Spleen (tissue), 7 donors: ENCODE results near the gene TANC1.

Experiments
- POLR2A ChIP-seq, 3 donors: fragments of 450-650 bp; IDR thresholded peaks; one replicate each; pipeline ENCODE4 v1.5.1; 2017; ENCODE audit warnings: antibody characterized with exemption in 3 of 3, mild to moderate bottlenecking in 1 of 3
- POLR2AphosphoS5 ChIP-seq, 3 donors: sonication (generic); formaldehyde crosslinking; IDR thresholded peaks; one replicate each; pipeline ENCODE4 v1.5.1; 2017; ENCODE audit warnings: antibody characterized with exemption in 3 of 3
- TF ChIP-seq, protein P1 (sequence below), 11 experiments: fragments of 200-600 bp in 7 of 11; fragments of 450-650 bp in 4 of 11; sonication (generic) in 4 of 11; IDR thresholded peaks in 8 of 11; conservative IDR thresholded peaks in 3 of 11; 1 replicate in 7 of 11; 2 replicates in 4 of 11; pipeline versions ENCODE4 v1.4.0 to v1.8.0; 2016 to 2021; ENCODE audit warnings: antibody characterized with exemption in 11 of 11, inconsistent platforms in 4 of 11, mild to moderate bottlenecking in 1 of 11
- donor health status: DM: no; HTN: no; CAD: no; lungs with moderate emphysema.
- donor health status: DM: no; HTN: no; CAD: no.
- donor health status: DM: no; HTN: no; CAD: no.

DNA sequence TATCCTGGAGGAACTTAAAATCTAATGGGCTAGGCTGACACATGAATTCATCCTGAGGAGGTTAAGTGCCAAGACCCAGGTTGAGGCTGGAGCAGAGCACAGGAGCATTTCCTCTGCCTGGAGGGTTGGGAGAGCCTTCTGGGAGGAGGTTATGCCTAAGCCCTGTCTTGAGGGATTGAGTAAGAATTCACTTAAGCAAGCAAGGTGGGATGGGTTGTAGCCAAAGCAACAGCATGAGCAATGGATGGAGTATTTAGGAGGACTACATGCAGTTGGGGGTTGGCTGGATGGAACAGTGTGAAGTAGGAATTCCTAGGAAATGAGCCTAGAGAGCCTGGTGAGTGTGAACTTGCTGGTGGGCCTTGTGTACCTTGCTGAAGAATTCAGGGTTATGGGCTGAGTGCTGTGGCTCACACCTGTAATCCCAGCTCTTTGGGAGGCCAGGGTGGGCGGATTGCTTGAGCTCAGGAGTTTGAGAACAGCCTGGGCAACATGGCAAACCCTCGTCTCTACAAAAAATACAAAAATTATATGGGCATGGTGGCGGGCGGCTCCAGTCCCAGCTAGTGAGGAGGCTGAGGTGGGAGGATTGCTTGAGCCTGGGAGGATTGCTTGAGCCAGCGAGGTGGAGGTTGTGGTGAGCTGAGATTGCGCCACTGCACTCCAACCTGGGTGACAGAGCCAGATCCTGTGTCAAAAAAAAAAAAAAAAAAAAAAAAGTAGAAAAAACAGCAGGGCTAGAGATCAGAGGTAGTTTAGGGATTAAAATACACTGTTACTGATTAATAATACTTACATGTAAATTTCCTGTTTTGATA, 22.2 kb downstream of the TANC1 start:
- TF ChIP-seq, protein P1, sequence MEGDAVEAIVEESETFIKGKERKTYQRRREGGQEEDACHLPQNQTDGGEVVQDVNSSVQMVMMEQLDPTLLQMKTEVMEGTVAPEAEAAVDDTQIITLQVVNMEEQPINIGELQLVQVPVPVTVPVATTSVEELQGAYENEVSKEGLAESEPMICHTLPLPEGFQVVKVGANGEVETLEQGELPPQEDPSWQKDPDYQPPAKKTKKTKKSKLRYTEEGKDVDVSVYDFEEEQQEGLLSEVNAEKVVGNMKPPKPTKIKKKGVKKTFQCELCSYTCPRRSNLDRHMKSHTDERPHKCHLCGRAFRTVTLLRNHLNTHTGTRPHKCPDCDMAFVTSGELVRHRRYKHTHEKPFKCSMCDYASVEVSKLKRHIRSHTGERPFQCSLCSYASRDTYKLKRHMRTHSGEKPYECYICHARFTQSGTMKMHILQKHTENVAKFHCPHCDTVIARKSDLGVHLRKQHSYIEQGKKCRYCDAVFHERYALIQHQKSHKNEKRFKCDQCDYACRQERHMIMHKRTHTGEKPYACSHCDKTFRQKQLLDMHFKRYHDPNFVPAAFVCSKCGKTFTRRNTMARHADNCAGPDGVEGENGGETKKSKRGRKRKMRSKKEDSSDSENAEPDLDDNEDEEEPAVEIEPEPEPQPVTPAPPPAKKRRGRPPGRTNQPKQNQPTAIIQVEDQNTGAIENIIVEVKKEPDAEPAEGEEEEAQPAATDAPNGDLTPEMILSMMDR (IDR thresholded peaks at IDR 0.05 in 8 of 11, conservative IDR thresholded peaks at IDR 0.05 in 3 of 11) = no peak
- no peak for TF ChIP-seq POLR2A (IDR thresholded peaks at IDR 0.05)
- no peak for TF ChIP-seq POLR2AphosphoS5 (IDR thresholded peaks at IDR 0.05)
